ENCODE measurements around the gene CYSTM1.

Gene CYSTM1

GRCh38 chr5:140142856-140143255 is 32.1 kb upstream of the CYSTM1 start:
- no peak for DNase-seq (ENCODE audit: extremely low read depth, low read depth)
- no peak for TF ChIP-seq CTCF (IDR thresholded peaks at IDR 0.05; ENCODE audit: low read depth, low read length)

GRCh38 chr5:140143521-140144258 is 31.3 kb upstream of the CYSTM1 start:
- DNase-seq (ENCODE audit: extremely low read depth, low read depth): no peak
- no peak for TF ChIP-seq CTCF (IDR thresholded peaks at IDR 0.05; ENCODE audit: low read depth, low read length)

- DNase-seq (ENCODE audit: extremely low read depth, low read depth): no peak
- no peak for TF ChIP-seq CTCF (IDR thresholded peaks at IDR 0.05; ENCODE audit: low read depth, low read length)
These were observed 29.7 kb upstream of the CYSTM1 start for GRCh38 chr5:140145256-140145655.

GRCh38 chr5:140145818-140146522 is 29.0 kb upstream of the CYSTM1 start:
- DNase-seq (ENCODE audit: extremely low read depth, low read depth): peak; percentile 37
- TF ChIP-seq CTCF (IDR thresholded peaks at IDR 0.05; ENCODE audit: low read depth, low read length): peak; percentile 38

- TF ChIP-seq CTCF (IDR thresholded peaks at IDR 0.05; ENCODE audit: low read depth, low read length): no peak
- no peak for DNase-seq (ENCODE audit: extremely low read depth, low read depth)
These were observed 28.5 kb upstream of the CYSTM1 start for GRCh38 chr5:140146523-140146842.

- no peak for TF ChIP-seq CTCF (IDR thresholded peaks at IDR 0.05; ENCODE audit: low read depth, low read length)
These were observed 27.5 kb upstream of the CYSTM1 start for GRCh38 chr5:140147460-140147859.

GRCh38 chr5:140148508-140148907 is 26.5 kb upstream of the CYSTM1 start:
- DNase-seq (ENCODE audit: extremely low read depth, low read depth): no peak
- no peak for TF ChIP-seq CTCF (IDR thresholded peaks at IDR 0.05; ENCODE audit: low read depth, low read length)

More at GRCh38 chr5:140147460-140147859, 27.5 kb upstream of the CYSTM1 start:
- DNase-seq (ENCODE audit: extremely low read depth, low read depth): no peak
